SU-DHL-6 (cell line): ENCODE results near the gene ZMIZ1.

ENCODE experiments used
- H2AFZ ChIP-seq: fragments of 200-600 bp; sonication (generic); 2 replicates; pipeline ENCODE4 v1.6.1; 2014; ENCODE audit warnings: low read depth, mild to moderate bottlenecking, moderate library complexity, mixed read lengths, antibody characterized with exemption, low read length; ENCODE audit not compliant: severe bottlenecking
- H3F3A ChIP-seq: fragments of 200-600 bp; shearing (Covaris generic); 2 replicates; pipeline ENCODE4 v1.6.0; 2016; ENCODE audit warnings: antibody characterized with exemption, mild to moderate bottlenecking; ENCODE audit not compliant: insufficient read depth
- H3K27ac ChIP-seq: fragments of 200-600 bp; sonication (generic); 2 replicates; pipeline ENCODE4 v1.5.1; 2016; ENCODE audit warnings: low read depth, mild to moderate bottlenecking, low read length, moderate library complexity, mixed read lengths
- H3K27me3 ChIP-seq: fragments of 200-600 bp; sonication (generic), shearing (Covaris generic); 2 replicates; pipeline ENCODE4 v1.6.0; 2014; ENCODE audit warnings: mild to moderate bottlenecking, low read length
- H3K36me3 ChIP-seq: fragments of 200-600 bp; sonication (generic); 2 replicates; pipeline ENCODE4 v1.6.1; 2014; ENCODE audit warnings: mild to moderate bottlenecking, low read length, mixed read lengths
- H3K4me2 ChIP-seq: fragments of 300-600, 200-600 bp; shearing (Covaris generic), sonication (generic); 2 replicates; pipeline ENCODE4 v1.6.0; 2014; ENCODE audit warnings: low read length, low read depth, mild to moderate bottlenecking; ENCODE audit not compliant: poor library complexity, severe bottlenecking
- H3K4me3 ChIP-seq: fragments of 200-600 bp; sonication (generic); 2 replicates; pipeline ENCODE4 v1.5.1; 2014; ENCODE audit warnings: antibody characterized with exemption, low read length, mild to moderate bottlenecking, mixed read lengths; ENCODE audit not compliant: insufficient read depth, poor library complexity, severe bottlenecking
- H3K79me2 ChIP-seq: fragments of 200-600 bp; sonication (generic); 2 replicates; pipeline ENCODE4 v1.6.1; 2014; ENCODE audit warnings: mild to moderate bottlenecking, low read length, moderate library complexity; ENCODE audit not compliant: insufficient read depth
- H3K9ac ChIP-seq: fragments of 200-600 bp; sonication (generic); 2 replicates; pipeline ENCODE4 v1.7.0; 2014; ENCODE audit warnings: mild to moderate bottlenecking, low read length
- H3K9me2 ChIP-seq: fragments of 200-600 bp; sonication (generic); replicated peaks from 2 replicates; pipeline ENCODE4 v1.6.1; 2014; ENCODE audit warnings: low read length; ENCODE audit not compliant: insufficient read depth
- H3K9me3 ChIP-seq: fragments of 200-600 bp; sonication (generic); 2 replicates; pipeline ENCODE4 v1.6.1; 2014; ENCODE audit warnings: low read length, mixed read lengths; ENCODE audit not compliant: insufficient read depth
- H4K20me1 ChIP-seq: fragments of 200-600 bp; sonication (generic); 2 replicates; pipeline ENCODE4 v1.6.1; 2014; ENCODE audit warnings: low read depth, mild to moderate bottlenecking, antibody characterized with exemption, low read length, moderate library complexity, mixed read lengths
- EZH2phosphoT487 ChIP-seq: fragments of 200-600 bp; sonication (generic), shearing (Covaris generic); conservative IDR thresholded peaks from 2 replicates; pipeline ENCODE4 v1.6.1; 2018; ENCODE audit warnings: mild to moderate bottlenecking, antibody characterized with exemption, low read length, moderate library complexity, mixed read lengths
- TF ChIP-seq, protein P1 (sequence below): fragments of 200-600 bp; sonication (generic); IDR thresholded peaks from one replicate; pipeline ENCODE4 v1.5.1; 2017; ENCODE audit warnings: antibody characterized with exemption, mild to moderate bottlenecking, low read length, moderate library complexity; ENCODE audit not compliant: insufficient read depth, poor library complexity, severe bottlenecking

The ZMIZ1 gene

DNA sequence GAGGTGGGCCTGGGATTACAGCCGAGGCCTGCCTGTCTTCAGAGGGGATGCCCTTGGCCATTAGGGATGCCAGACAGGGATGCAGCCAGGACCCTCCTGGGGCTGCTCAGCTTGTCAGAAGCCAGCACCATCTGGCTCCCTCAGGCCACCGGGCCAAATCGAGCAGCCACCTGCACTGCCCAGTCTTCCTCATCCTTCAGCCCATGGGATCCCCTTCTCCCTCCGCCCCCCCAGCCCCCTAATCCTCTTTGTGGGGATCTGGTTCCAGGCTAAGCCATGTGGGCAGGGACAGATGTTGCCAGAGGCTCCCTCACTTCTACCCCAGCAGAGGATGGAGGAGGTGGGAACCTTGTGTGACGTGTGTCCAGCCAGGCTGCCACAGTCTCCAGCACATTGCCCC lies 141.1 kb downstream of the ZMIZ1 start:
- H3K9me2 ChIP-seq, result no peaks in the 10 kb centered on the region
- no peak overlapping the region for H3K27ac ChIP-seq
- no peak overlapping the region for H3K9ac ChIP-seq
- H4K20me1 ChIP-seq, result no peaks in the 10 kb centered on the region
- H3K27me3 ChIP-seq, result no peaks in the 10 kb centered on the region
- no peak overlapping the region for H2AFZ ChIP-seq
- H3K4me3 ChIP-seq, result no peak overlapping the region
- TF ChIP-seq, protein P1, sequence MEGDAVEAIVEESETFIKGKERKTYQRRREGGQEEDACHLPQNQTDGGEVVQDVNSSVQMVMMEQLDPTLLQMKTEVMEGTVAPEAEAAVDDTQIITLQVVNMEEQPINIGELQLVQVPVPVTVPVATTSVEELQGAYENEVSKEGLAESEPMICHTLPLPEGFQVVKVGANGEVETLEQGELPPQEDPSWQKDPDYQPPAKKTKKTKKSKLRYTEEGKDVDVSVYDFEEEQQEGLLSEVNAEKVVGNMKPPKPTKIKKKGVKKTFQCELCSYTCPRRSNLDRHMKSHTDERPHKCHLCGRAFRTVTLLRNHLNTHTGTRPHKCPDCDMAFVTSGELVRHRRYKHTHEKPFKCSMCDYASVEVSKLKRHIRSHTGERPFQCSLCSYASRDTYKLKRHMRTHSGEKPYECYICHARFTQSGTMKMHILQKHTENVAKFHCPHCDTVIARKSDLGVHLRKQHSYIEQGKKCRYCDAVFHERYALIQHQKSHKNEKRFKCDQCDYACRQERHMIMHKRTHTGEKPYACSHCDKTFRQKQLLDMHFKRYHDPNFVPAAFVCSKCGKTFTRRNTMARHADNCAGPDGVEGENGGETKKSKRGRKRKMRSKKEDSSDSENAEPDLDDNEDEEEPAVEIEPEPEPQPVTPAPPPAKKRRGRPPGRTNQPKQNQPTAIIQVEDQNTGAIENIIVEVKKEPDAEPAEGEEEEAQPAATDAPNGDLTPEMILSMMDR, result no peak
- no peak for TF ChIP-seq EZH2phosphoT487
- H3K4me2 ChIP-seq, result no peak overlapping the region
- no peaks in the 10 kb centered on the region for H3K36me3 ChIP-seq
- H3K79me2 ChIP-seq, result no peaks in the 10 kb centered on the region
- no peaks in the 10 kb centered on the region for H3F3A ChIP-seq
- no peaks in the 10 kb centered on the region for H3K9me3 ChIP-seq

DNA sequence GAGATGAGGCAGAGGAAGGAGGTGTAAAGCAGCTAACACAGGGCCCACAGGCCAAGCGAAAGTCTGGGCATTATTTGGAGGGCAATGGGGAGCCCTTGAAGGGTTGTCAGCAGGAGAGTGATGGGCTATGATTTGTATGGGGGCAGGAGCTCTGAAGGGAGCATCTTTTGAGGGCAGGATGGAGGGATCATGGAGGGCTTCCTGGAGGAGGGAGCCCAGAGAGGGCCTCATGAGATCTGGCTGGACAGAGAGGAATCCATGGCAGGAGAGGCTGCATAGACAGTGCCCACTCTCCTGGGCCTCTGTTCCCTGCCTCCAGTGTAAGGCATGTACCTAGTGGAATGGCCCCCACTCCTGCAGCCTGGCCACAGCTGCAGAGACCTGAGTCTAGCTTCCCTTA lies 141.9 kb downstream of the ZMIZ1 start:
- Histone ChIP-seq H3K27ac (no peak overlapping the region), H3K9me2 (no peaks in the 10 kb centered on the region), H3K4me2 (no peak overlapping the region), H3K27me3 (no peaks in the 10 kb centered on the region), H3F3A (no peaks in the 10 kb centered on the region), H3K36me3 (no peaks in the 10 kb centered on the region), H3K79me2 (no peaks in the 10 kb centered on the region), H4K20me1 (no peaks in the 10 kb centered on the region), H3K9me3 (no peaks in the 10 kb centered on the region), H2AFZ (no peak overlapping the region), H3K4me3 (no peak overlapping the region), H3K9ac (no peak overlapping the region)
- TF ChIP-seq, protein P1, result no peak
- no peak for TF ChIP-seq EZH2phosphoT487

DNA sequence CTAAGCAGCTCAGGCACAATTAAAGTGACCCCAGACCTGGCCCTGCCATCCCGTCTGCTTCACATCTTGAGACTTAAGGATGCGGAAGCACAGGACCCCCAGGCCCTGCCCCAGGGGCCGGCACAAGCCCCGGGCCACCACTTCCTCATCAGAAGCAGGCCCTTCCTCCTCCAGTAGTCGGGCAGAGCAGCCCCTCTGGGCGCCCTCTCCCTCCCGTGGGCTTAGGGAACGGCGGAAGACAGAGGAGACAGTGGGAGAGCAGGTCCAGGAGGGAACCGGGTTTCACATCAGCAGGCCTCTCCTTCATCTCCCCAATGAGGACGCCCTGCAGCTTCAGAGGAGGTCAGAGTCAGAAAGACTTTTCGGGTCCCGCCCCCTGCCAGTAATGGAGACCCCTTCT lies 142.8 kb downstream of the ZMIZ1 start:
- Histone ChIP-seq H3K27me3 (no peaks in the 10 kb centered on the region), H3K9me2 (no peaks in the 10 kb centered on the region), H3K9me3 (no peaks in the 10 kb centered on the region), H3F3A (no peaks in the 10 kb centered on the region), H4K20me1 (no peaks in the 10 kb centered on the region), H2AFZ (no peak overlapping the region), H3K36me3 (no peaks in the 10 kb centered on the region), H3K4me2 (no peak overlapping the region), H3K4me3 (no peak overlapping the region), H3K9ac (no peak overlapping the region), H3K27ac (no peak overlapping the region), H3K79me2 (no peaks in the 10 kb centered on the region)
- TF ChIP-seq, protein P1, result no peak
- TF ChIP-seq EZH2phosphoT487, result no peak

DNA sequence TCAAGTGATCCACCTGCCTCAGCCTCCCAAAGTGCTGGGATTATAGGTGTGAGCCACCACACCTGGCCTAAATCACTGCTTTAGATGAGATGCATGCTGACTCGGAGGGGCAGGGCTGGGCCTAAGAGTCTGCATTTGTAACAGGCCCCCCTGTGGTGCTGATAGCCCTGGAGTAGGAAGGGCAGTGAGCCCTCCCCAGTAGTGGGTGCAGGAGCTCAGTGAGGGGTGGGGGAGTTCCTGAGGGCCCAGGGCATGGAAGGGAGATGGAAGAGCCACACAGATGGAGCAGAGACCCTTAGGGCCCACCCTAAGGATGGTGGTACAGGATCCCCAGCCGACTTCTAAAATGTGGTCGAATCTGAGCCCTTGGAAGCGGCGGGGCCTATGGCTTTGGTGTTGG lies 146.8 kb downstream of the ZMIZ1 start:
- Histone ChIP-seq H3K9me3 (no peaks in the 10 kb centered on the region), H3K4me2 (no peak overlapping the region), H3K79me2 (no peaks in the 10 kb centered on the region), H3K27ac (no peak overlapping the region), H2AFZ (no peak overlapping the region), H3K9ac (no peak overlapping the region), H3K36me3 (no peaks in the 10 kb centered on the region), H3F3A (no peaks in the 10 kb centered on the region), H3K4me3 (no peak overlapping the region), H3K9me2 (no peaks in the 10 kb centered on the region), H4K20me1 (no peaks in the 10 kb centered on the region), H3K27me3 (no peaks in the 10 kb centered on the region)
- TF ChIP-seq, protein P1, result no peak
- TF ChIP-seq EZH2phosphoT487, result no peak
